Kidney epithelial cell (primary cell): ENCODE measurements around the gene EYA4. TPM values are rescaled to one million over a fixed set of nuclear protein-coding genes. Genes with fewer than 3 reads are reported as not detected.

Experiments used
- DNase-seq: peaks from one replicate; pipeline ENCODE4 v3.0.0-alpha.2; 2010; ENCODE audit warnings: low read depth
- H3K27me3 ChIP-seq: 2 replicates; pipeline ENCODE4 v1.6.0; 2011; ENCODE audit warnings: low read length; ENCODE audit not compliant: control insufficient read depth, insufficient read depth
- H3K36me3 ChIP-seq: 2 replicates; pipeline ENCODE4 v1.5.1; 2011; ENCODE audit warnings: low read length; ENCODE audit not compliant: control insufficient read depth, insufficient read depth
- H3K4me3 ChIP-seq: 2 replicates; pipeline ENCODE4 v1.5.1; 2011; ENCODE audit warnings: low read depth, mild to moderate bottlenecking, control low read depth, low read length
- total RNA-seq: library from RNA; depleted of rRNA; stranded (reverse); fragments of >200 nt; gene quantifications from 2 replicates; pipeline ENCODE4 v1.2.3, GENCODE V29; 2015
- TF ChIP-seq, protein P1 (sequence below): IDR thresholded peaks from 2 replicates; pipeline ENCODE4 v1.5.1; 2011; ENCODE audit warnings: mild to moderate bottlenecking, moderate library complexity, low read length, control low read depth, inconsistent platforms; ENCODE audit not compliant: insufficient read depth, poor library complexity, severe bottlenecking

EYA4 gene
- total RNA-seq, 1 donor from 2014 or later: 0.58 TPM

- Histone ChIP-seq H3K36me3 (no peaks in the 10 kb centered on the region), H3K4me3 (no peak overlapping the region), H3K27me3 (no peaks in the 10 kb centered on the region)
- no peak for DNase-seq
- TF ChIP-seq, protein P1, sequence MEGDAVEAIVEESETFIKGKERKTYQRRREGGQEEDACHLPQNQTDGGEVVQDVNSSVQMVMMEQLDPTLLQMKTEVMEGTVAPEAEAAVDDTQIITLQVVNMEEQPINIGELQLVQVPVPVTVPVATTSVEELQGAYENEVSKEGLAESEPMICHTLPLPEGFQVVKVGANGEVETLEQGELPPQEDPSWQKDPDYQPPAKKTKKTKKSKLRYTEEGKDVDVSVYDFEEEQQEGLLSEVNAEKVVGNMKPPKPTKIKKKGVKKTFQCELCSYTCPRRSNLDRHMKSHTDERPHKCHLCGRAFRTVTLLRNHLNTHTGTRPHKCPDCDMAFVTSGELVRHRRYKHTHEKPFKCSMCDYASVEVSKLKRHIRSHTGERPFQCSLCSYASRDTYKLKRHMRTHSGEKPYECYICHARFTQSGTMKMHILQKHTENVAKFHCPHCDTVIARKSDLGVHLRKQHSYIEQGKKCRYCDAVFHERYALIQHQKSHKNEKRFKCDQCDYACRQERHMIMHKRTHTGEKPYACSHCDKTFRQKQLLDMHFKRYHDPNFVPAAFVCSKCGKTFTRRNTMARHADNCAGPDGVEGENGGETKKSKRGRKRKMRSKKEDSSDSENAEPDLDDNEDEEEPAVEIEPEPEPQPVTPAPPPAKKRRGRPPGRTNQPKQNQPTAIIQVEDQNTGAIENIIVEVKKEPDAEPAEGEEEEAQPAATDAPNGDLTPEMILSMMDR: no peak
Observed at GRCh38 chr6:133430530-133430929, 189.4 kb downstream of the EYA4 start.

- TF ChIP-seq, protein P1: no peak
- DNase-seq: no peak
- Histone ChIP-seq H3K36me3 (no peaks in the 10 kb centered on the region), H3K4me3 (no peak overlapping the region), H3K27me3 (no peaks in the 10 kb centered on the region)
Observed at GRCh38 chr6:133431031-133431430, 189.9 kb downstream of the EYA4 start.

DNA sequence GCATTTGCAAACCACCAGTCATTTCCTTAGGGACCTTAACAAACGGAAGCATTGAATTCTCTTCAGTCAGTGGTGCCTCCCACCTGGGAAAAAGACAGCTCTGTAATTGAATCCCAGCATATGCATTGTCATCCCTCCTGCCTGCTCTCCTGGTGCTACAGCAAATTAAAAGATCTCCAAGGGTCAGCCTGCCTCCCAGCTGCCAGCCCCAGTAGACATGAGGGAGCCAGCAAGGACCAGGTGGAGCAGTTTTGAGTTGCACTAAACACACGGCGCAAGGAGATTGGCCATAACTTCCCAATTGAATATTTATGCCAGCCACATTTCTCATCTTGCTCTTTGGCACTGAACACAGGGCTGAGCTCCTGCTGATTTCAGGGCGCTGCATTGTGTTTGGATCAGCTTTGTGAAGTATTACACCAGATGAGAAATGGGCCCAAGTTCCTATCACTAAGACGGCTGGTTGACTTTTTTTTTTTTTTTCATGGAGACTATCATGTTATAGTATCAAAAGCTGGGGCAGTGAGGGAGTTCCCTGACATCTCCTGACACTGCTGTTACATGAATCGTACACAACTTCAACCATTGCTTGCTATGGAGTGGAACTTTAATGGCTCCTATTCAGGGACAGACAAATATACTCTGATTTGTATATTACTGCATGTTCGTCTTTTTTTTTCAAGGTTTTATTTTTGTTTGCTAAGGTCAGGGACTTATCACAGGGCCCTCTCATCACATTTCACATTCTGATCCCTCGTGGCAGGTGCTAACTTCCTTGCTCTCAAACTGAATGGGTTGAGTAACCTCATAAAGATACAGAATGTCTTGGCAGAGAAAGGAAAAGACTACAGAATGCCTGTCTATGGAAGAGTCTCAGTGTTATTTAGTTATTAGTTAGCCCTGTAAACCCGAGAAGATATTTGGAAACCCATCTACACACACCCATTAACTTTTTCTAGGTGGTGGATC is 191.1 kb downstream of the EYA4 start:
- no peaks in the 10 kb centered on the region for H3K27me3 ChIP-seq
- no peaks in the 10 kb centered on the region for H3K36me3 ChIP-seq
- TF ChIP-seq, protein P1: no peak
- no peak overlapping the region for H3K4me3 ChIP-seq
- DNase-seq: no peak

DNA sequence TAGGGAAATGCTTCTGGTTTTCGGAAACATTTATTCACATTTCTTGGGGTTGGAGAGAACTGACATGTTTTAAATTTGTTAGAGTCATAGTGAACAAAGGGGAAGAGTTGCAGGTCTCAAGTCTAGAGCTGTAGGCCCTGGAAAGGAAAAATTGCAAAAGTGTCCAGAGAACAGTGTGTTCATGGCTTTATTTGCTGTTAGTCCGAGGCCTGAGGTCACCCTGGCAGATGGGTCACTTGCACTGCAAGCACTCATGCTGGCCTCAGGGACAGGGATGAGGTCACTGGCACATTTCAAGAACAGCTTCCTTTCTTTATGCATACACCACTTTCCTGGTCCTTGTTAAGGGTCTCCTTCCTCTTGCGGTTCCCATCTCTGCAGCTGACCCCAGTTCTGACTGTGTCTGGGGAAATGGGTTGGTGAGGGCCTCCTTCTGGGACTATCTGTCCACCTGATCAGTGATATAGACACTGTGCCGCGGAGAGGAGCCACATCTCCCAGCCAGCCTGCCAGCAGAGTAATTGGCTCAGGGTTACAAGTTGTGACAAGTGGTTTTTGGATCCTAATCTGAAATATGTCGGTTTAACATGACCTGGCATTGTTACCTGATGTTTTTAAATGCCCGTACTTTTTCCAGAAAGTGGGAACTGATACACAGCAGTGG is 194.0 kb downstream of the EYA4 start:
- Histone ChIP-seq H3K36me3 (no peaks in the 10 kb centered on the region), H3K4me3 (no peak overlapping the region), H3K27me3 (no peaks in the 10 kb centered on the region)
- no peak for DNase-seq
- TF ChIP-seq, protein P1: no peak

GRCh38 chr6:133436652-133437051 is 195.5 kb downstream of the EYA4 start:
- Histone ChIP-seq H3K36me3 (no peaks in the 10 kb centered on the region), H3K4me3 (no peak overlapping the region), H3K27me3 (no peaks in the 10 kb centered on the region)
- no peak for DNase-seq
- TF ChIP-seq, protein P1: no peak
